Right hindlimb (tissue), 1 donor: ENCODE measurements around the gene MCRS1.
"Not testable (repeated sequence)": the region's sequence is repeated elsewhere in the genome, so short reads cannot be mapped to it uniquely, and the experiment has no call there.

Source experiments
- DNase-seq: peaks from one replicate; pipeline ENCODE4 v3.0.0-alpha.2; 2018

MCRS1 gene

GRCh38 chr12:49512546-49512945 is 55.4 kb downstream of the MCRS1 start:
- DNase-seq = no peak

- DNase-seq = no peak
These were observed 56.5 kb downstream of the MCRS1 start for GRCh38 chr12:49511410-49511809.

- DNase-seq = not testable (repeated sequence)
These were observed 58.3 kb downstream of the MCRS1 start for GRCh38 chr12:49509681-49510080.
